Mesothelial cell of epicardium (in vitro differentiated cells): ENCODE data around the gene C4orf17. TPM values are rescaled to one million over a fixed set of nuclear protein-coding genes. Genes with fewer than 3 reads are reported as not detected.

Experiments
- total RNA-seq: library from RNA; stranded (reverse); gene quantifications from 3 replicates; pipeline ENCODE4 v1.2.1, GENCODE V29; 2021

The C4orf17 gene
- total RNA-seq, 1 donor from 2014 or later = not detected

Other genes starting within 250 kb of the C4orf17 start
- gene ADH1A, start 220.0 kb upstream of the C4orf17 start, total RNA-seq = not detected in 3 replicates
- gene ADH1B, start 189.6 kb upstream of the C4orf17 start, total RNA-seq = 0.14 TPM in 1 of 3 replicates, not detected in the others
- gene ADH1C, start 158.3 kb upstream of the C4orf17 start, total RNA-seq = 0.34 to 0.69 TPM (median 0.54 TPM) in 3 replicates
- not detected in 3 replicates for gene ADH7, start 75.7 kb upstream of the C4orf17 start, total RNA-seq
- 4.5 to 5.5 TPM (median 5.1 TPM) in 3 replicates for gene TRMT10A, start 53.0 kb downstream of the C4orf17 start, total RNA-seq
- 0.43 to 0.75 TPM in 2 of 3 replicates, not detected in the other for gene MTTP, start 63.8 kb downstream of the C4orf17 start, total RNA-seq
- 0.02 to 0.04 TPM (median 0.04 TPM) in 3 replicates for gene C4orf54, start 146.8 kb downstream of the C4orf17 start, total RNA-seq